AG04450 (cell line): ENCODE measurements around the gene TEX261. TPM values are rescaled to one million over a fixed set of nuclear protein-coding genes. Genes with fewer than 3 reads are reported as not detected.

Source experiments
- CTCF ChIA-PET: fragments of 300-600, 350-600 bp; formaldehyde crosslinking; extraction: SDS; loops from one replicate; lab custom pipeline; 2022; ENCODE audit warnings: antibody characterized with exemption, inconsistent platforms; lab: Charles Lee
- POLR2A ChIA-PET: fragments of 350-600 bp; formaldehyde crosslinking; extraction: SDS; loops from one replicate; lab custom pipeline; 2021; ENCODE audit warnings: antibody characterized with exemption, inconsistent platforms; lab: Yijun Ruan, JAX
- DNase-seq: peaks from one replicate; pipeline ENCODE4 v3.0.0-alpha.2; 2011; ENCODE audit warnings: low read depth, low spot score
- H3K27ac ChIP-seq: one replicate; pipeline ENCODE4 v1.5.1; 2012; ENCODE audit warnings: low read depth, low read length, control low read depth
- H3K27me3 ChIP-seq: one replicate; pipeline ENCODE4 v1.6.0; 2012; ENCODE audit warnings: low read length; ENCODE audit not compliant: control insufficient read depth, insufficient read depth
- H3K4me3 ChIP-seq: 2 replicates; pipeline ENCODE4 v1.5.1; 2011; ENCODE audit warnings: mild to moderate bottlenecking, low read depth, low read length, control low read depth
- H3K9me3 ChIP-seq: 2 replicates; pipeline ENCODE4 v1.5.1; 2012; ENCODE audit warnings: low read length; ENCODE audit not compliant: control insufficient read depth, insufficient read depth
- polyA plus RNA-seq: library from polyadenylated mRNA; depleted of rRNA; stranded (reverse); fragments of >200 nt; gene quantifications from 2 replicates; pipeline ENCODE4 v1.2.3, GENCODE V29; 2011
- TF ChIP-seq, protein P1 (sequence below): IDR thresholded peaks from 2 replicates; pipeline ENCODE4 v1.5.1; 2011; ENCODE audit warnings: low read depth, low read length, control low read depth, inconsistent platforms

Gene TEX261
- polyA plus RNA-seq, 1 experiment, result 106 TPM

DNA sequence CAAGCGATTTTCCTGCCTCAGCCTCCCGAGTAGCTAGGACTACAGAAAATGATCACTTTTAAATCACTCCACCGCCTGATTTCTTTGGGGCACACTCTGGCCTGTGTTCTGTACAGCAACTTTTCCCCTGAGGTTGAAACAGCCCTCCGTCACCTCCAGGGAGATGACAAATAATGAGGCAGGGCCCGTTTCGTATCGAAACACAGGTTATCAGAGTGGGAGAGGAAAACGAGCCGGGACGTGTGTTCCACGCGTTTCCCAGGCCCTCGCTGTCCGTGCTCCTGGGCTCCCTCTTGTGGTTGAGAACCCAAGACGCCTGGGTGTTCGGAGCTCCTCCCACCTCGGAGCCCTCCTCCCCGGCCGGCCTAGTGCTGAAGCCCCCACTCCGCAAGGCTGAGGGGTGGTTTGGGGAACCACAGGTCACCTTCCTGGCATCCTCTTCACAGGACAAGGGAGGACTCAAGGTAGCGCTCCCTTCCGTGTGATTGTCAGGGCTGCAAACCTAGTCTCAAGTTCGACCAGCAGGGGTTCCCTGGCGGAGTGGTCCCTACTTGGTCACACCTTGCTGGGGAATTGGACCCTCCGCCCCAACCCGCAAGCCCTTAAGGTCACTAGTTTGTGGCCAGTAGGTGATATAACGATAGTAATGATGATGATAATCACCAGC is 46.2 kb downstream of the TEX261 start:
- Histone ChIP-seq H3K27ac (no peak overlapping the region), H3K27me3 (no peaks in the 10 kb centered on the region), H3K4me3 (peak overlapping the region; percentile 54), H3K9me3 (no peaks in the 10 kb centered on the region)
- TF ChIP-seq, protein P1, sequence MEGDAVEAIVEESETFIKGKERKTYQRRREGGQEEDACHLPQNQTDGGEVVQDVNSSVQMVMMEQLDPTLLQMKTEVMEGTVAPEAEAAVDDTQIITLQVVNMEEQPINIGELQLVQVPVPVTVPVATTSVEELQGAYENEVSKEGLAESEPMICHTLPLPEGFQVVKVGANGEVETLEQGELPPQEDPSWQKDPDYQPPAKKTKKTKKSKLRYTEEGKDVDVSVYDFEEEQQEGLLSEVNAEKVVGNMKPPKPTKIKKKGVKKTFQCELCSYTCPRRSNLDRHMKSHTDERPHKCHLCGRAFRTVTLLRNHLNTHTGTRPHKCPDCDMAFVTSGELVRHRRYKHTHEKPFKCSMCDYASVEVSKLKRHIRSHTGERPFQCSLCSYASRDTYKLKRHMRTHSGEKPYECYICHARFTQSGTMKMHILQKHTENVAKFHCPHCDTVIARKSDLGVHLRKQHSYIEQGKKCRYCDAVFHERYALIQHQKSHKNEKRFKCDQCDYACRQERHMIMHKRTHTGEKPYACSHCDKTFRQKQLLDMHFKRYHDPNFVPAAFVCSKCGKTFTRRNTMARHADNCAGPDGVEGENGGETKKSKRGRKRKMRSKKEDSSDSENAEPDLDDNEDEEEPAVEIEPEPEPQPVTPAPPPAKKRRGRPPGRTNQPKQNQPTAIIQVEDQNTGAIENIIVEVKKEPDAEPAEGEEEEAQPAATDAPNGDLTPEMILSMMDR, result peak; percentile 93
- POLR2A ChIA-PET, result interaction anchor here (1.7 kb wide), 1 partner anchor 17 kb away, joined by 5 read pairs; no protein-coding TSS in a partner anchor
- CTCF ChIA-PET, result interaction anchor here (0.6 to 3.9 kb wide), 39 partner anchors 9 to 645 kb away, joined by 3 to 205 read pairs (median 5); partner anchors contain the start of genes ATP6V1B1, CD207 and FAM136A
- DNase-seq, result peak; percentile 33

GRCh38 chr2:70947556-70948184 is 47.0 kb downstream of the TEX261 start:
- H3K4me3 ChIP-seq, result peak overlapping the region; percentile 54

DNA sequence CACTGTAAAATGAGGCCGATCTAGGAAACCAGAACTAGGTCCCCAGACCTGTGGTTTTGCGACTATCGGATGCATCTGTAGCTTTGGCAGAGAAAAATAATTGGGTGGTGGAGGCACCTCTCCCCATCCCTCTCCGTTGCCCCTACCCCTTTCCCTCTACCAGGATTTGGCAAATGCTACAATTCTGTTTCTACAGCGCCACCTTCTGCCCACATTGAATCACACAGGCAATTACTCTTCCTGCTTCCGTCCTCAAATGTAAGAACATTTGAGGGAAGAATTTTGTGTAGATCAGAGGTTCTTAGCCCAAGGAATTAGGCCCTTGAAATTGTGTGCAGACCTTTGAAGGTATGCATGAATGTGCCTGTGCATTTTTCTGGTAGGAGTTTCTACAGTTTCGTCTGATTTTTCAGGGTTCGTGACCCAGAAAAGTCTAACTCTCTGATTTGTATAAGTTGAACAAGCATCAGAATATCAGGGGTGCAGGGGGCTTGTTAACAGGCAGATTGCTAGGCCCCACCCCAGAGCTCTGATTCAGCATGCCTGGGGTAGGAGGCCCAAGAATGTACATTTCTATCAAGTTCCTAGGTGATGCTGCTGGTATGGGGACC is 47.7 kb downstream of the TEX261 start:
- DNase-seq, result peak; percentile 27
- Histone ChIP-seq H3K9me3 (no peaks in the 10 kb centered on the region), H3K27ac (peak overlapping the region; percentile 31), H3K4me3 (no peak overlapping the region), H3K27me3 (no peaks in the 10 kb centered on the region)
- ChIA-PET POLR2A (interaction anchor here (1.7 kb wide), 1 partner anchor 19 kb away, joined by 5 read pairs; no protein-coding TSS in a partner anchor), CTCF (interaction anchor here (0.5 to 3.9 kb wide), 33 partner anchors 8 to 644 kb away, joined by 3 to 205 read pairs (median 6); partner anchors contain the start of genes ATP6V1B1 and FAM136A)
- TF ChIP-seq, protein P1, result peak; percentile 83

More at GRCh38 chr2:70947556-70948184, 47.0 kb downstream of the TEX261 start:
- peak; percentile 20 for DNase-seq
- ChIA-PET CTCF (interaction anchor here (0.5 to 3.9 kb wide), 42 partner anchors 9 to 645 kb away, joined by 3 to 205 read pairs (median 5); partner anchors contain the start of genes ATP6V1B1, CD207 and FAM136A), POLR2A (interaction anchor here (1.7 kb wide), 1 partner anchor 18 kb away, joined by 5 read pairs; no protein-coding TSS in a partner anchor)
- H3K9me3 ChIP-seq, result no peaks in the 10 kb centered on the region
- TF ChIP-seq, protein P1, result no peak
- no peaks in the 10 kb centered on the region for H3K27me3 ChIP-seq
- H3K27ac ChIP-seq, result peak overlapping the region; percentile 31

DNA sequence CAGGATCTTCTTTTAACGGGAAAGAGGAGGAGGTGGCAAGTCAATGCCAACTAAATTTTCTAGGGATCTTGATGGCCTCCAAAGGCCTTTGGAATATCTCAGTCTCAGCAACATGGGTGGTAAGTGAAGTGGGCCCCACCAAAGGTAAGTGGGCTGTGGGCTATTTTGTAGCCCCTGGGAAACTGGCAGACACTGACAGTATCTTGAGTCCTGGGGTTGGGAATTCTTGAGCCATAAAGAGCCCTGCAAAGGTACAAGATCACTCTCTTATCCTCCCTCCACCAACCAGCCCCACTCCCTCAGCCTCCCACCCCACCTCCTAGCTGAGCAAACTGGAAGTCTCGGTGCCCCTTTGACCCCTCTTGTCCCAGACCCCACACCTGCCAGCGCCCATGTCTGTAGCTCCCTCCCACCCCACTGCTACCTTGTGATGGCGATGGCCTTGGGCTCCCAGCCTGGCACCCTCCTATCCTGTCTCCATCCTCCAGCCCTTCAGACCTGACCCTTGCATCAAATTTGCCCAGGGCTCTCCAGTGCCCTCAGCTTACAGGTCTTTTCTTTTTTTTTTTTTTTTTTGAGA is 50.5 kb downstream of the TEX261 start:
- TF ChIP-seq, protein P1, result no peak
- Histone ChIP-seq H3K27me3 (no peaks in the 10 kb centered on the region), H3K4me3 (no peak overlapping the region), H3K27ac (no peak overlapping the region), H3K9me3 (no peaks in the 10 kb centered on the region)
- CTCF ChIA-PET, result interaction anchor here (0.6 to 0.9 kb wide), 2 partner anchors 62 to 73 kb away, joined by 3 to 4 read pairs; no protein-coding TSS in a partner anchor
- POLR2A ChIA-PET, result no interaction called here
- DNase-seq, result no peak
